Measurements from ENCODE around the gene RPS21.
"Not testable (repeated sequence)": the region's sequence is repeated elsewhere in the genome, so short reads cannot be mapped to it uniquely, and the experiment has no call there.

The RPS21 gene

GRCh38 chr20:62366370-62367135, 20.4 kb upstream of the RPS21 start:
- DNase-seq = no peak

- no peak for DNase-seq
Measured at GRCh38 chr20:62367136-62367632, 19.7 kb upstream of the RPS21 start, which contains the start of gene LAMA5. LAMA5 (minus strand) TSS chr20:62367312; CDS start chr20:62367245, 67 bp downstream.

- DNase-seq = no peak
Measured at GRCh38 chr20:62367633-62368391, 19.1 kb upstream of the RPS21 start.

- DNase-seq = no peak
Measured at GRCh38 chr20:62368392-62368975, 18.4 kb upstream of the RPS21 start.

- no peak for DNase-seq
Measured at GRCh38 chr20:62368976-62369814, 17.7 kb upstream of the RPS21 start.

- no peak for DNase-seq
Measured at GRCh38 chr20:62369815-62370114, 17.1 kb upstream of the RPS21 start.

- no peak for DNase-seq
Measured at GRCh38 chr20:62370115-62370806, 16.6 kb upstream of the RPS21 start.

GRCh38 chr20:62370807-62371587, 15.9 kb upstream of the RPS21 start:
- DNase-seq = no peak

GRCh38 chr20:62371588-62372041, 15.3 kb upstream of the RPS21 start:
- DNase-seq = no peak

GRCh38 chr20:62372042-62372993, 14.6 kb upstream of the RPS21 start:
- no peak for DNase-seq

- DNase-seq = not testable (repeated sequence)
Measured at GRCh38 chr20:62373631-62374179, 13.2 kb upstream of the RPS21 start.

- no peak for DNase-seq
Measured at GRCh38 chr20:62374331-62375152, 12.4 kb upstream of the RPS21 start.

- DNase-seq = no peak
Measured at GRCh38 chr20:62376112-62377063, 10.5 kb upstream of the RPS21 start.

- no peak for DNase-seq
Measured at GRCh38 chr20:62377064-62377461, 9.8 kb upstream of the RPS21 start.

GRCh38 chr20:62377615-62378178, 9.2 kb upstream of the RPS21 start:
- DNase-seq = no peak

GRCh38 chr20:62378215-62378614, 8.7 kb upstream of the RPS21 start:
- no peak for DNase-seq

- DNase-seq = no peak
Measured at GRCh38 chr20:62381202-62381797, 5.6 kb upstream of the RPS21 start.
